ENCODE measurements around the gene RSRC2. TPM values are rescaled to one million over a fixed set of nuclear protein-coding genes. Genes with fewer than 3 reads are reported as not detected.
A peak's percentile ranks its signal among the peaks of the same experiment; 100 is the strongest.
"Not testable (repeated sequence)": the region's sequence is repeated elsewhere in the genome, so short reads cannot be mapped to it uniquely, and the experiment has no call there.

The RSRC2 gene
- total RNA-seq, 1 experiment from 2014 or later: 62.7 TPM

- no peak for DNase-seq (ENCODE audit: low spot score)
- in situ Hi-C loops (cut with HindIII; ENCODE audit: low sequenced_read_pairs): no loop called here
Observed at GRCh38 chr12:122491991-122492390, 34.7 kb downstream of the RSRC2 start.

GRCh38 chr12:122489038-122489437, 37.7 kb downstream of the RSRC2 start:
- no peak for DNase-seq (ENCODE audit: low spot score)
- in situ Hi-C loops (cut with HindIII; ENCODE audit: low sequenced_read_pairs): no loop called here

GRCh38 chr12:122487807-122488206, 38.9 kb downstream of the RSRC2 start:
- DNase-seq (ENCODE audit: low spot score); in situ Hi-C loops (cut with HindIII; ENCODE audit: low sequenced_read_pairs): not testable (repeated sequence)

- no peak for DNase-seq (ENCODE audit: low spot score)
- in situ Hi-C loops (cut with HindIII; ENCODE audit: low sequenced_read_pairs): no loop called here
Observed at GRCh38 chr12:122486805-122487426, 39.8 kb downstream of the RSRC2 start.

GRCh38 chr12:122486360-122486759, 40.4 kb downstream of the RSRC2 start:
- DNase-seq (ENCODE audit: low spot score); in situ Hi-C loops (cut with HindIII; ENCODE audit: low sequenced_read_pairs): not testable (repeated sequence)

GRCh38 chr12:122484385-122484784, 42.4 kb downstream of the RSRC2 start:
- in situ Hi-C loops (cut with HindIII; ENCODE audit: low sequenced_read_pairs); DNase-seq (ENCODE audit: low spot score): not testable (repeated sequence)

- in situ Hi-C loops (cut with HindIII; ENCODE audit: low sequenced_read_pairs): no loop called here
- DNase-seq (ENCODE audit: low spot score): no peak
Observed at GRCh38 chr12:122483969-122484368, 42.8 kb downstream of the RSRC2 start.

GRCh38 chr12:122481861-122482260, 44.9 kb downstream of the RSRC2 start:
- DNase-seq (ENCODE audit: low spot score): no peak
- in situ Hi-C loops (cut with HindIII; ENCODE audit: low sequenced_read_pairs): no loop called here

GRCh38 chr12:122480753-122481152, 46.0 kb downstream of the RSRC2 start:
- no peak for DNase-seq (ENCODE audit: low spot score)
- in situ Hi-C loops (cut with HindIII; ENCODE audit: low sequenced_read_pairs): no loop called here

- DNase-seq (ENCODE audit: low spot score): no peak
- in situ Hi-C loops (cut with HindIII; ENCODE audit: low sequenced_read_pairs): no loop called here
Observed at GRCh38 chr12:122474324-122474716, 52.4 kb downstream of the RSRC2 start.

- in situ Hi-C loops (cut with HindIII; ENCODE audit: low sequenced_read_pairs): no loop called here
Observed at GRCh38 chr12:122473543-122474323, 53.0 kb downstream of the RSRC2 start.

GRCh38 chr12:122471324-122472226, 55.2 kb downstream of the RSRC2 start:
- in situ Hi-C loops (cut with HindIII; ENCODE audit: low sequenced_read_pairs): no loop called here
- peak; percentile 84 for DNase-seq (ENCODE audit: low spot score)

More at GRCh38 chr12:122473543-122474323, 53.0 kb downstream of the RSRC2 start:
- no peak for DNase-seq (ENCODE audit: low spot score)

- DNase-seq (ENCODE audit: low spot score); in situ Hi-C loops (cut with HindIII; ENCODE audit: low sequenced_read_pairs): not testable (repeated sequence)
Observed at GRCh38 chr12:122470576-122470975, 56.2 kb downstream of the RSRC2 start.

GRCh38 chr12:122469856-122470255, 56.9 kb downstream of the RSRC2 start:
- DNase-seq (ENCODE audit: low spot score); in situ Hi-C loops (cut with HindIII; ENCODE audit: low sequenced_read_pairs): not testable (repeated sequence)

GRCh38 chr12:122467983-122468382, 58.8 kb downstream of the RSRC2 start:
- no peak for DNase-seq (ENCODE audit: low spot score)
- in situ Hi-C loops (cut with HindIII; ENCODE audit: low sequenced_read_pairs): no loop called here

- DNase-seq (ENCODE audit: low spot score); in situ Hi-C loops (cut with HindIII; ENCODE audit: low sequenced_read_pairs): not testable (repeated sequence)
Observed at GRCh38 chr12:122464317-122465042, 62.3 kb downstream of the RSRC2 start.

- in situ Hi-C loops (cut with HindIII; ENCODE audit: low sequenced_read_pairs): no loop called here
- no peak for DNase-seq (ENCODE audit: low spot score)
Observed at GRCh38 chr12:122460641-122461040, 66.1 kb downstream of the RSRC2 start.

- in situ Hi-C loops (cut with HindIII; ENCODE audit: low sequenced_read_pairs): no loop called here
- no peak for DNase-seq (ENCODE audit: low spot score)
Observed at GRCh38 chr12:122460061-122460460, 66.7 kb downstream of the RSRC2 start.

GRCh38 chr12:122459211-122459610, 67.5 kb downstream of the RSRC2 start:
- in situ Hi-C loops (cut with HindIII; ENCODE audit: low sequenced_read_pairs): no loop called here
- DNase-seq (ENCODE audit: low spot score): peak; percentile 85

All from G401 (cell line).